ENCODE measurements around the gene EHHADH. TPM values are rescaled to one million over a fixed set of nuclear protein-coding genes. Genes with fewer than 3 reads are reported as not detected.
A peak's percentile ranks its signal among the peaks of the same experiment; 100 is the strongest.

Gene EHHADH
- total and polyA plus RNA-seq, 2 of the 13 experiments (the other 11 are each of a cell fraction or from before 2014, with no cell fraction given) = 14.5 to 38.9 TPM

DNA sequence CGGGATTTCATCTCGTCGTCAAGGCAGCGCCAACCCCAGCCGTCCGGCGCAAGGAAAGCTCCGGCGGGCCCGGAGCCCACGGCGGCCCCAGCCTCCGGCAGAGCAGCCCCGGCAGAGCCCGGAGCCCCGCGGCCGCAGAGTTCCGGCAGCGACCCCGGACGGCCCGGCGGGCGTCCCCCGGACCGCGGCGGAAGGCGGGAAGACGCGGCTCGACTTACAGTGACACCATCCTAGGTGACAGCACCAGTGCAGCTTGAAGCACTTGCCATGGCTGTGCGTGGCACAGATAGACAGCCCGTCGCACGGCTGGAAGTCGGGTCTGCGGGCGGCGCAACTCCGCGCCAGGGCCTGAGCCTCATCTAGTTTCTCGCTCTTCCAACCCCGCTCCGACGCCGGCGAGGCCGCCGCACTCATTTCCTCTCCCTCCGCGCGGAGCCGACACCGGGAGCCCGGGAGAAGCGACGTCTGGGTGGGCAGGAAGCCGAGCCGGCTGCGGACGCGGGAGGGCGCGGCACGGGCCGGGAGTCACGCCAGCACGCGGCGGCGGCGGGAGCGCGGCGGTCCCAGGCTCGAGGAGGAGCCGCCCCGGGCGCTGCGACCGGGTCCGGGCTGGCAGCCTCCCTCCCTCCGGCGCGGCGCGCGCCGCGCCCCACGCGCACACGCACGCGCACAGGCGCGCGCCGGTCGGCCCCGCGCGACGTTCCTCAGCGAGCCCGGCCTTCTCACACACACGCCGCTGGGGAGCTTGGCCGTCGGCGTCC, 101.3 kb downstream of the EHHADH start, which contains the start of gene C3orf70 (continued):
- TF ChIP-seq, protein P1, sequence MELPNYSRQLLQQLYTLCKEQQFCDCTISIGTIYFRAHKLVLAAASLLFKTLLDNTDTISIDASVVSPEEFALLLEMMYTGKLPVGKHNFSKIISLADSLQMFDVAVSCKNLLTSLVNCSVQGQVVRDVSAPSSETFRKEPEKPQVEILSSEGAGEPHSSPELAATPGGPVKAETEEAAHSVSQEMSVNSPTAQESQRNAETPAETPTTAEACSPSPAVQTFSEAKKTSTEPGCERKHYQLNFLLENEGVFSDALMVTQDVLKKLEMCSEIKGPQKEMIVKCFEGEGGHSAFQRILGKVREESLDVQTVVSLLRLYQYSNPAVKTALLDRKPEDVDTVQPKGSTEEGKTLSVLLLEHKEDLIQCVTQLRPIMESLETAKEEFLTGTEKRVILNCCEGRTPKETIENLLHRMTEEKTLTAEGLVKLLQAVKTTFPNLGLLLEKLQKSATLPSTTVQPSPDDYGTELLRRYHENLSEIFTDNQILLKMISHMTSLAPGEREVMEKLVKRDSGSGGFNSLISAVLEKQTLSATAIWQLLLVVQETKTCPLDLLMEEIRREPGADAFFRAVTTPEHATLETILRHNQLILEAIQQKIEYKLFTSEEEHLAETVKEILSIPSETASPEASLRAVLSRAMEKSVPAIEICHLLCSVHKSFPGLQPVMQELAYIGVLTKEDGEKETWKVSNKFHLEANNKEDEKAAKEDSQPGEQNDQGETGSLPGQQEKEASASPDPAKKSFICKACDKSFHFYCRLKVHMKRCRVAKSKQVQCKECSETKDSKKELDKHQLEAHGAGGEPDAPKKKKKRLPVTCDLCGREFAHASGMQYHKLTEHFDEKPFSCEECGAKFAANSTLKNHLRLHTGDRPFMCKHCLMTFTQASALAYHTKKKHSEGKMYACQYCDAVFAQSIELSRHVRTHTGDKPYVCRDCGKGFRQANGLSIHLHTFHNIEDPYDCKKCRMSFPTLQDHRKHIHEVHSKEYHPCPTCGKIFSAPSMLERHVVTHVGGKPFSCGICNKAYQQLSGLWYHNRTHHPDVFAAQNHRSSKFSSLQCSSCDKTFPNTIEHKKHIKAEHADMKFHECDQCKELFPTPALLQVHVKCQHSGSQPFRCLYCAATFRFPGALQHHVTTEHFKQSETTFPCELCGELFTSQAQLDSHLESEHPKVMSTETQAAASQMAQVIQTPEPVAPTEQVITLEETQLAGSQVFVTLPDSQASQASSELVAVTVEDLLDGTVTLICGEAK (IDR thresholded peaks at IDR 0.05) = no peak
- TF ChIP-seq, protein P1 (CRISPR knock-in tag; IDR thresholded peaks at IDR 0.05) = peak; percentile 63
- TF ChIP-seq, protein P2, sequence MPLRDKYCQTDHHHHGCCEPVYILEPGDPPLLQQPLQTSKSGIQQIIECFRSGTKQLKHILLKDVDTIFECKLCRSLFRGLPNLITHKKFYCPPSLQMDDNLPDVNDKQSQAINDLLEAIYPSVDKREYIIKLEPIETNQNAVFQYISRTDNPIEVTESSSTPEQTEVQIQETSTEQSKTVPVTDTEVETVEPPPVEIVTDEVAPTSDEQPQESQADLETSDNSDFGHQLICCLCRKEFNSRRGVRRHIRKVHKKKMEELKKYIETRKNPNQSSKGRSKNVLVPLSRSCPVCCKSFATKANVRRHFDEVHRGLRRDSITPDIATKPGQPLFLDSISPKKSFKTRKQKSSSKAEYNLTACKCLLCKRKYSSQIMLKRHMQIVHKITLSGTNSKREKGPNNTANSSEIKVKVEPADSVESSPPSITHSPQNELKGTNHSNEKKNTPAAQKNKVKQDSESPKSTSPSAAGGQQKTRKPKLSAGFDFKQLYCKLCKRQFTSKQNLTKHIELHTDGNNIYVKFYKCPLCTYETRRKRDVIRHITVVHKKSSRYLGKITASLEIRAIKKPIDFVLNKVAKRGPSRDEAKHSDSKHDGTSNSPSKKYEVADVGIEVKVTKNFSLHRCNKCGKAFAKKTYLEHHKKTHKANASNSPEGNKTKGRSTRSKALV (CRISPR knock-in tag; IDR thresholded peaks at IDR 0.05) = peak; percentile 75; the same call in 1 of the 2 replicates
- peak; percentile 49; the same call in 1 of the 2 replicates for TF ChIP-seq ZNF788 (CRISPR knock-in tag; IDR thresholded peaks at IDR 0.05; ENCODE audit: borderline replicate concordance)
- no peak for TF ChIP-seq HOXA7 (CRISPR knock-in tag; IDR thresholded peaks at IDR 0.05)
- TF ChIP-seq ETV6 (CRISPR knock-in tag; conservative IDR thresholded peaks at IDR 0.05) = no peak
- no peak for TF ChIP-seq HDAC6 (IDR thresholded peaks at IDR 0.05; ENCODE audit: low read depth, low read length)
- TF ChIP-seq XRCC5 (optimal IDR thresholded peaks at IDR 0.05; ENCODE audit: low read length) = peak; percentile 30
- peak; percentile 41; the same call in 1 of the 2 replicates for TF ChIP-seq BORCS8-MEF2B (CRISPR knock-in tag; IDR thresholded peaks at IDR 0.05)
- TF ChIP-seq, protein P3, sequence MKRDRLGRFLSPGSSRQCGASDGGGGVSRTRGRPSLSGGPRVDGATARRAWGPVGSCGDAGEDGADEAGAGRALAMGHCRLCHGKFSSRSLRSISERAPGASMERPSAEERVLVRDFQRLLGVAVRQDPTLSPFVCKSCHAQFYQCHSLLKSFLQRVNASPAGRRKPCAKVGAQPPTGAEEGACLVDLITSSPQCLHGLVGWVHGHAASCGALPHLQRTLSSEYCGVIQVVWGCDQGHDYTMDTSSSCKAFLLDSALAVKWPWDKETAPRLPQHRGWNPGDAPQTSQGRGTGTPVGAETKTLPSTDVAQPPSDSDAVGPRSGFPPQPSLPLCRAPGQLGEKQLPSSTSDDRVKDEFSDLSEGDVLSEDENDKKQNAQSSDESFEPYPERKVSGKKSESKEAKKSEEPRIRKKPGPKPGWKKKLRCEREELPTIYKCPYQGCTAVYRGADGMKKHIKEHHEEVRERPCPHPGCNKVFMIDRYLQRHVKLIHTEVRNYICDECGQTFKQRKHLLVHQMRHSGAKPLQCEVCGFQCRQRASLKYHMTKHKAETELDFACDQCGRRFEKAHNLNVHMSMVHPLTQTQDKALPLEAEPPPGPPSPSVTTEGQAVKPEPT (CRISPR knock-in tag; IDR thresholded peaks at IDR 0.05; ENCODE audit: low read depth) = no peak
- no peak for TF ChIP-seq ZNF143 (CRISPR knock-in tag; IDR thresholded peaks at IDR 0.05)
- TF ChIP-seq FOXC1 (CRISPR knock-in tag; IDR thresholded peaks at IDR 0.05; ENCODE audit: borderline replicate concordance) = no peak
- TF ChIP-seq, protein P4, sequence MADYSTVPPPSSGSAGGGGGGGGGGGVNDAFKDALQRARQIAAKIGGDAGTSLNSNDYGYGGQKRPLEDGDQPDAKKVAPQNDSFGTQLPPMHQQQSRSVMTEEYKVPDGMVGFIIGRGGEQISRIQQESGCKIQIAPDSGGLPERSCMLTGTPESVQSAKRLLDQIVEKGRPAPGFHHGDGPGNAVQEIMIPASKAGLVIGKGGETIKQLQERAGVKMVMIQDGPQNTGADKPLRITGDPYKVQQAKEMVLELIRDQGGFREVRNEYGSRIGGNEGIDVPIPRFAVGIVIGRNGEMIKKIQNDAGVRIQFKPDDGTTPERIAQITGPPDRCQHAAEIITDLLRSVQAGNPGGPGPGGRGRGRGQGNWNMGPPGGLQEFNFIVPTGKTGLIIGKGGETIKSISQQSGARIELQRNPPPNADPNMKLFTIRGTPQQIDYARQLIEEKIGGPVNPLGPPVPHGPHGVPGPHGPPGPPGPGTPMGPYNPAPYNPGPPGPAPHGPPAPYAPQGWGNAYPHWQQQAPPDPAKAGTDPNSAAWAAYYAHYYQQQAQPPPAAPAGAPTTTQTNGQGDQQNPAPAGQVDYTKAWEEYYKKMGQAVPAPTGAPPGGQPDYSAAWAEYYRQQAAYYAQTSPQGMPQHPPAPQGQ (CRISPR knock-in tag; IDR thresholded peaks at IDR 0.05; ENCODE audit: borderline replicate concordance) = no peak
